Measurements from ENCODE around the gene LFNG.

LFNG gene

GRCh38 chr7:2517678-2518507 is 1.7 kb upstream of the LFNG start:
- DNase-seq (ENCODE audit: low read depth) = no peak

GRCh38 chr7:2518737-2519118 is 846 bp upstream of the LFNG start:
- DNase-seq (ENCODE audit: low read depth) = no peak

GRCh38 chr7:2520131-2520760 is 672 bp downstream of the LFNG start:
- no peak for DNase-seq (ENCODE audit: low read depth)

GRCh38 chr7:2520761-2521290 is 1.3 kb downstream of the LFNG start:
- DNase-seq (ENCODE audit: low read depth) = no peak

GRCh38 chr7:2521341-2521745 is 1.8 kb downstream of the LFNG start:
- DNase-seq (ENCODE audit: low read depth) = no peak

- no peak for DNase-seq (ENCODE audit: low read depth)
These were observed 2.5 kb downstream of the LFNG start for GRCh38 chr7:2521952-2522591.

- DNase-seq (ENCODE audit: low read depth) = no peak
These were observed 3.3 kb downstream of the LFNG start for GRCh38 chr7:2522780-2523433.

- no peak for DNase-seq (ENCODE audit: low read depth)
These were observed 3.9 kb downstream of the LFNG start for GRCh38 chr7:2523461-2523936.

GRCh38 chr7:2523941-2524807 is 4.6 kb downstream of the LFNG start:
- no peak for DNase-seq (ENCODE audit: low read depth)

- DNase-seq (ENCODE audit: low read depth) = no peak
These were observed 5.5 kb downstream of the LFNG start for GRCh38 chr7:2524808-2525657.

GRCh38 chr7:2525658-2526630 is 6.4 kb downstream of the LFNG start:
- no peak for DNase-seq (ENCODE audit: low read depth)

GRCh38 chr7:2526659-2527504 is 7.3 kb downstream of the LFNG start:
- no peak for DNase-seq (ENCODE audit: low read depth)

- no peak for DNase-seq (ENCODE audit: low read depth)
These were observed 8.2 kb downstream of the LFNG start for GRCh38 chr7:2527505-2528467.

- no peak for DNase-seq (ENCODE audit: low read depth)
These were observed 9.0 kb downstream of the LFNG start for GRCh38 chr7:2528481-2529095.

- no peak for DNase-seq (ENCODE audit: low read depth)
These were observed 9.8 kb downstream of the LFNG start for GRCh38 chr7:2529161-2530070.
